ENCODE data around the gene PHETA2.
"Not testable (repeated sequence)": the region's sequence is repeated elsewhere in the genome, so short reads cannot be mapped to it uniquely, and the experiment has no call there.

The PHETA2 gene

GRCh38 chr22:42120231-42121021 lies 46.4 kb downstream of the PHETA2 start:
- not testable (repeated sequence) for H3K9me3 ChIP-seq (ENCODE audit: control insufficient read depth, insufficient read depth, low read length); H3K36me3 ChIP-seq (ENCODE audit: control insufficient read depth, insufficient read depth, low read length); H3K4me3 ChIP-seq (ENCODE audit: low read depth, low read length); H3K9ac ChIP-seq (ENCODE audit: low read depth, low read length); H3K27me3 ChIP-seq (ENCODE audit: control insufficient read depth, insufficient read depth, low read length); H3K4me1 ChIP-seq (ENCODE audit: control insufficient read depth, insufficient read depth, low read length)

GRCh38 chr22:42123529-42123928 lies 49.5 kb downstream of the PHETA2 start:
- H3K4me3 ChIP-seq (ENCODE audit: low read depth, low read length); H3K9ac ChIP-seq (ENCODE audit: low read depth, low read length); H3K36me3 ChIP-seq (ENCODE audit: control insufficient read depth, insufficient read depth, low read length); H3K9me3 ChIP-seq (ENCODE audit: control insufficient read depth, insufficient read depth, low read length); H3K4me1 ChIP-seq (ENCODE audit: control insufficient read depth, insufficient read depth, low read length); H3K27me3 ChIP-seq (ENCODE audit: control insufficient read depth, insufficient read depth, low read length): not testable (repeated sequence)

DNA sequence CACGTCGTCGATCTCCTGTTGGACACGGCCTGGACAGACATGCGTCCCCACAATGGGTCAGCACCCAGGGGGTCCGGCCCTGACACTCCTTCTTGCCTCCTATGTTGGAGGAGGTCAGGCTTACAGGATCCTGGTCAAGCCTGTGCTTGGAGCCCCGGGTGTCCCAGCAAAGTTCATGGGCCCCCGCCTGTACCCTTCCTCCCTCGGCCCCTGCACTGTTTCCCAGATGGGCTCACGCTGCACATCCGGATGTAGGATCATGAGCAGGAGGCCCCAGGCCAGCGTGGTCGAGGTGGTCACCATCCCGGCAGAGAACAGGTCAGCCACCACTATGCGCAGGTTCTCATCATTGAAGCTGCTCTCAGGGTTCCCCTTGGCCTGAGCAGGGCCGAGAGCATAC lies 53.6 kb downstream of the PHETA2 start:
- H3K9ac ChIP-seq (ENCODE audit: low read depth, low read length), result no peak overlapping the region
- no peaks in the 10 kb centered on the region for H3K36me3 ChIP-seq (ENCODE audit: control insufficient read depth, insufficient read depth, low read length)
- no peaks in the 10 kb centered on the region for H3K27me3 ChIP-seq (ENCODE audit: control insufficient read depth, insufficient read depth, low read length)
- H3K4me3 ChIP-seq (ENCODE audit: low read depth, low read length), result no peak overlapping the region
- no peaks in the 10 kb centered on the region for H3K9me3 ChIP-seq (ENCODE audit: control insufficient read depth, insufficient read depth, low read length)
- H3K4me1 ChIP-seq (ENCODE audit: control insufficient read depth, insufficient read depth, low read length), result no peaks in the 10 kb centered on the region

DNA sequence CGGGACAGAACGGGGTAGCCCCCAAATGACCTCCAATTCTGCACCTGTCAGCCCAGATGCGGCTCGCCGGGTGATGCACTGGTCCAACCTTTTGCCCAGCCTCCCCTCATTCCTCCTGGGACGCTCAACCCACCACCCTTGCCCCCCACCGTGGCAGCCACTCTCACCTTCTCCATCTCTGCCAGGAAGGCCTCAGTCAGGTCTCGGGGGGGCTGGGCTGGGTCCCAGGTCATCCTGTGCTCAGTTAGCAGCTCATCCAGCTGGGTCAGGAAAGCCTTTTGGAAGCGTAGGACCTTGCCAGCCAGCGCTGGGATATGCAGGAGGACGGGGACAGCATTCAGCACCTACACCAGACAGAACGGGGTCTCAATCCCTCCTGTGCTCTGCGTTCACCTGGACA lies 54.0 kb downstream of the PHETA2 start:
- not testable (repeated sequence) for H3K4me1 ChIP-seq (ENCODE audit: control insufficient read depth, insufficient read depth, low read length); H3K9ac ChIP-seq (ENCODE audit: low read depth, low read length); H3K4me3 ChIP-seq (ENCODE audit: low read depth, low read length); H3K36me3 ChIP-seq (ENCODE audit: control insufficient read depth, insufficient read depth, low read length); H3K9me3 ChIP-seq (ENCODE audit: control insufficient read depth, insufficient read depth, low read length); H3K27me3 ChIP-seq (ENCODE audit: control insufficient read depth, insufficient read depth, low read length)
